Measurements from ENCODE around the gene FHIT. TPM values are rescaled to one million over a fixed set of nuclear protein-coding genes. Genes with fewer than 3 reads are reported as not detected.

Gene FHIT
- polyA plus RNA-seq, 1 of the 3 experiments (the other 2 are of a cell fraction), result 0.41 TPM

- Histone ChIP-seq H3K4me2 (no peak overlapping the region), H3K9me3 (no peaks in the 10 kb centered on the region), H3K27me3 (ENCODE audit: insufficient read depth) (no peaks in the 10 kb centered on the region), H3K9ac (no peak overlapping the region), H2AFZ (ENCODE audit: low read depth) (no peak overlapping the region; the same call in 1 of the 2 replicates), H3K9me2 (no peaks in the 10 kb centered on the region), H3K79me2 (ENCODE audit: insufficient read depth) (no peaks in the 10 kb centered on the region), H3K4me3 (ENCODE audit: low read depth in 2 of 2, low read length in 1 of 2) (no peak overlapping the region), H4K20me1 (ENCODE audit: insufficient read depth) (no peaks in the 10 kb centered on the region), H3K36me3 (replicated peaks in 1 of 2; ENCODE audit: control insufficient read depth in 1 of 2, insufficient read depth in 2 of 2, low read length in 1 of 2) (no peaks in the 10 kb centered on the region), H3K4me1 (ENCODE audit: control insufficient read depth in 1 of 2, insufficient read depth in 2 of 2, low read depth in 1 of 2, low read length in 1 of 2) (peaks cover 0 to 2% of the 10 kb centered on the region in 2 experiments; a peak in 2 of 4 replicates), H3K27ac (ENCODE audit: low read depth in 2 of 2, low read length in 1 of 2) (no peak overlapping the region), H3F3A (replicated peaks; ENCODE audit: insufficient read depth) (no peaks in the 10 kb centered on the region)
- 32% methylated on average over 6 of the region's 6 CpGs for WGBS (ENCODE audit: low lambda C conversion rate)
- no peak for TF ChIP-seq FOSL2 (IDR thresholded peaks at IDR 0.05; ENCODE audit: borderline replicate concordance, low read depth)
- no peak for TF ChIP-seq RAD21 (IDR thresholded peaks at IDR 0.05; ENCODE audit: low read length)
- no peak for TF ChIP-seq FOXM1 (IDR thresholded peaks at IDR 0.05; ENCODE audit: low read depth)
- TF ChIP-seq RFX5 (IDR thresholded peaks at IDR 0.05; ENCODE audit: low read length), result no peak
- TF ChIP-seq SMC3 (IDR thresholded peaks at IDR 0.05; ENCODE audit: low read depth, low read length), result no peak
- no peak for TF ChIP-seq MXI1 (IDR thresholded peaks at IDR 0.05; ENCODE audit: low read depth, low read length)
- TF ChIP-seq GABPA (IDR thresholded peaks at IDR 0.05; ENCODE audit: low read depth), result no peak
- no peak for TF ChIP-seq MAX (IDR thresholded peaks at IDR 0.05; ENCODE audit: low read depth)
- no peak for TF ChIP-seq TAF1 (IDR thresholded peaks at IDR 0.05; ENCODE audit: borderline replicate concordance, low read depth, low read length)
- TF ChIP-seq MEF2A (IDR thresholded peaks at IDR 0.05; ENCODE audit: borderline replicate concordance, low read depth), result no peak
- ChIA-PET CTCF (no interaction called here), POLR2A (no interaction called here)
- no peak for DNase-seq
Measured at GRCh38 chr3:60313951-60314461, 937.2 kb downstream of the FHIT start.

- DNase-seq, result no peak
- Histone ChIP-seq H3K27me3 (ENCODE audit: insufficient read depth) (no peaks in the 10 kb centered on the region), H3K9me3 (no peaks in the 10 kb centered on the region), H3K9me2 (no peaks in the 10 kb centered on the region), H3K36me3 (replicated peaks in 1 of 2; ENCODE audit: control insufficient read depth in 1 of 2, insufficient read depth in 2 of 2, low read length in 1 of 2) (no peaks in the 10 kb centered on the region), H3K79me2 (ENCODE audit: insufficient read depth) (no peaks in the 10 kb centered on the region), H4K20me1 (ENCODE audit: insufficient read depth) (no peaks in the 10 kb centered on the region), H3K27ac (ENCODE audit: low read depth in 2 of 2, low read length in 1 of 2) (no peak overlapping the region), H3K4me2 (no peak overlapping the region), H3F3A (replicated peaks; ENCODE audit: insufficient read depth) (no peaks in the 10 kb centered on the region), H3K4me3 (ENCODE audit: low read depth in 2 of 2, low read length in 1 of 2) (no peak overlapping the region), H3K4me1 (ENCODE audit: control insufficient read depth in 1 of 2, insufficient read depth in 2 of 2, low read depth in 1 of 2, low read length in 1 of 2) (peaks cover 0 to 2% of the 10 kb centered on the region in 2 experiments; a peak in 2 of 4 replicates), H3K9ac (no peak overlapping the region), H2AFZ (ENCODE audit: low read depth) (no peak overlapping the region)
- ChIA-PET POLR2A (no interaction called here), CTCF (interaction anchor here (1.2 kb wide), 1 partner anchor 10 kb away, joined by 4 read pairs; no protein-coding TSS in a partner anchor)
- 68% methylated on average over 4 of the region's 4 CpGs for WGBS (ENCODE audit: low lambda C conversion rate)
- TF ChIP-seq ELF1 (IDR thresholded peaks at IDR 0.05), result no peak
- TF ChIP-seq NFIC (IDR thresholded peaks at IDR 0.05; ENCODE audit: borderline replicate concordance), result no peak
- TF ChIP-seq RFX5 (IDR thresholded peaks at IDR 0.05; ENCODE audit: low read length), result no peak
- no peak for TF ChIP-seq MEF2A (IDR thresholded peaks at IDR 0.05; ENCODE audit: borderline replicate concordance, low read depth)
- TF ChIP-seq EP300 (IDR thresholded peaks at IDR 0.05; ENCODE audit: borderline replicate concordance in 1 of 2, low read depth in 1 of 2, low read length in 1 of 2), result no peak
- no peak for TF ChIP-seq FOSL2 (IDR thresholded peaks at IDR 0.05; ENCODE audit: borderline replicate concordance, low read depth)
- TF ChIP-seq TCF12 (IDR thresholded peaks at IDR 0.05), result no peak
- no peak for TF ChIP-seq USF1 (IDR thresholded peaks at IDR 0.05; ENCODE audit: borderline replicate concordance, low read depth)
Measured at GRCh38 chr3:60313231-60313798, 937.9 kb downstream of the FHIT start.
